AG04449 (cell line): ENCODE measurements around the gene KCNB1.

ENCODE experiments used
- CTCF ChIA-PET: fragments of 350-600 bp; formaldehyde crosslinking; extraction: SDS; loops from one replicate; lab custom pipeline; 2021; ENCODE audit warnings: antibody characterized with exemption; lab: Yijun Ruan, JAX
- POLR2A ChIA-PET: fragments of 400-600, 350-600 bp; formaldehyde crosslinking; extraction: SDS; loops from one replicate; lab custom pipeline; 2020; ENCODE audit warnings: antibody characterized with exemption, inconsistent platforms; lab: Yijun Ruan, JAX
- DNase-seq: peaks from one replicate; pipeline ENCODE4 v3.0.0-alpha.2; 2010; ENCODE audit warnings: low read depth, low spot score
- H3K4me3 ChIP-seq: 2 replicates; pipeline ENCODE4 v1.5.1; 2011; ENCODE audit warnings: low read depth, mild to moderate bottlenecking, control low read depth, low read length
- TF ChIP-seq, protein P1 (sequence below): IDR thresholded peaks from one replicate; pipeline ENCODE4 v1.5.1; 2011; ENCODE audit warnings: mild to moderate bottlenecking, moderate library complexity, low read length, control low read depth, inconsistent platforms; ENCODE audit not compliant: insufficient read depth; ENCODE audit errors: missing control alignments

Gene KCNB1

DNA sequence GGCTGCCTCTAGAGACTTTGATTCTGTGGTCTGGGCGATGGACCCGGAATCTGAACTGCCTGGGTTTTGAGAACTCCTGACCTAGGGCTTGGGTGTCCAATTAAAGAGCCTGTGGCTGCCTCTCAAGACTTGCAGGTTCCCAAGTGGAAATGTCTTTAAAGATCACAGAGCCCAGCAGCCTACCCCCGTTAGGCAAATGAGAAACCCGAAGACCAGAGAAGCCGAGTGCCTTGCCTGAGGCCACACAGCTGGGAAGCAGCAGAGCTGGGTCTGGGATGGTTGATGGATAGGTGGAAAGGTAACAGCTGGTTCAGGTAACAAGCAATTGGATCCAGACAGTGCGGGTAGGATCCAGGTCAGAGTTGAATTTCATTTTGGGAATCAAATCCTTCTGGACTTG lies 25.8 kb downstream of the KCNB1 start:
- ChIA-PET CTCF (interaction anchor here (0.7 kb wide), 1 partner anchor 73 kb away, joined by 3 read pairs; no protein-coding TSS in a partner anchor), POLR2A (no interaction called here)
- TF ChIP-seq, protein P1, sequence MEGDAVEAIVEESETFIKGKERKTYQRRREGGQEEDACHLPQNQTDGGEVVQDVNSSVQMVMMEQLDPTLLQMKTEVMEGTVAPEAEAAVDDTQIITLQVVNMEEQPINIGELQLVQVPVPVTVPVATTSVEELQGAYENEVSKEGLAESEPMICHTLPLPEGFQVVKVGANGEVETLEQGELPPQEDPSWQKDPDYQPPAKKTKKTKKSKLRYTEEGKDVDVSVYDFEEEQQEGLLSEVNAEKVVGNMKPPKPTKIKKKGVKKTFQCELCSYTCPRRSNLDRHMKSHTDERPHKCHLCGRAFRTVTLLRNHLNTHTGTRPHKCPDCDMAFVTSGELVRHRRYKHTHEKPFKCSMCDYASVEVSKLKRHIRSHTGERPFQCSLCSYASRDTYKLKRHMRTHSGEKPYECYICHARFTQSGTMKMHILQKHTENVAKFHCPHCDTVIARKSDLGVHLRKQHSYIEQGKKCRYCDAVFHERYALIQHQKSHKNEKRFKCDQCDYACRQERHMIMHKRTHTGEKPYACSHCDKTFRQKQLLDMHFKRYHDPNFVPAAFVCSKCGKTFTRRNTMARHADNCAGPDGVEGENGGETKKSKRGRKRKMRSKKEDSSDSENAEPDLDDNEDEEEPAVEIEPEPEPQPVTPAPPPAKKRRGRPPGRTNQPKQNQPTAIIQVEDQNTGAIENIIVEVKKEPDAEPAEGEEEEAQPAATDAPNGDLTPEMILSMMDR, result no peak
- no peak for DNase-seq
- H3K4me3 ChIP-seq, result no peak overlapping the region

DNA sequence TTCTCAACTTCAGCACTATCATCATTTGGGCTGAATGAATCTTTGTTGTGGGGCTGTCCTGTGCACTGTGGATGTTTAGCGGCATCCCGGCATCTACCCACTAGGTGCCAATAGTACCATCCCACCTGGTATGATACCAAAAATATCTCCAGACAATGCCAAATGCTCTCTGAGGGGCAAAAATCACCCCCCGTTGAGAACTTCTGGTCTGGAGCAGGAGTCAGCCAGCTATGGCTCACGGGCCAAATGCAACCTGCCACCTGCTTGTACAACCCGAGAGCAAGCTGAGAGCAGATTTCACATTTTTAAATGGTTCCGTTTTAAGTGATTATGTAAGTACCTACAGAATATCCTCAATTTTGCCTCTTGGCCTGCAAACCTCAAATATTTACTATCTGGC lies 26.8 kb downstream of the KCNB1 start:
- H3K4me3 ChIP-seq, result no peak overlapping the region
- ChIA-PET CTCF (no interaction called here), POLR2A (no interaction called here)
- TF ChIP-seq, protein P1, result no peak
- DNase-seq, result no peak

DNA sequence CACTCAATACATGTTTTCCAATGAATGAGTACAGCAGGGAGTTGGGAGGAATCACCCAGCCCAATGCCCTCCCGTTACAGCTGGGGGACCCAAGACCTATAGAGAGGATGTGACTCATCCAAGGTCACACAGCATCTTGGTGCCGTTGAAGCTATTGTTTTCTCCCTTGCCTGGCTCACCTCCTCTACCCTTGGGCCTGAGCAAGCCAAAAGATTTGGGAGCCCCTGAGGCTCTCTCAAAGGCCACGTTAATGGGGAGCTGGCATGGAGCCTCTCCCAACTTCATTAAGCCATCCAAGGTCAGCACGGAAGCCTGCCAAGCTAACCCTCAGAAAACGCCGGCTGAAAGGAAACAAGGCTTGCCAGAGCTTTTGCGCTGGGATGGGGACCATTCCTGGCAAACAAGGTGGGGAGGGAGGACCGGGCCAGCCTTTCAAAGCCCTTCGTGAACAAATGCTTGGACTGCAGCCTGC lies 30.4 kb downstream of the KCNB1 start:
- H3K4me3 ChIP-seq, result no peak overlapping the region
- TF ChIP-seq, protein P1, result no peak
- no peak for DNase-seq
- ChIA-PET POLR2A (no interaction called here), CTCF (no interaction called here)

DNA sequence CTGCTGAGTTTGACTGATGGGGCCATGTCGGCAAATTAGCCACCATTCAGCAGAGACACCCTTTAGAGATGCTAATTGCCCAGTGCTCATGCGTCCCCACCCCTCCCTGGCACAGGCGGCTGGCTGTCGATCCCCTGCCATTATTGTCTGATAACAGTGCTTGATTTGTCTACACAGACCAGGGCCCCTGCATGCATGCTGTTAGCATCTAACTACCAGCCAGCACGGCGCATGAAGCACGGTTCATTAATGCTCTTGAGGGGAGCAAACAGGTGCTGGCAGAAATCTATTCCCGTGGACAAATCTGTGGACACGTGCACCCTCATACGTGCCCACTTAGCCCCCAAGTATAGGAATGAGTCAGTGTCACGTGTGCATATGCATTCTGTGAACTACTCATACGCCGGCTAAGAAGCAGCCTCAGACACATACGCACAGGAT lies 32.2 kb downstream of the KCNB1 start:
- ChIA-PET POLR2A (no interaction called here), CTCF (no interaction called here)
- TF ChIP-seq, protein P1, result no peak
- no peak overlapping the region for H3K4me3 ChIP-seq
- DNase-seq, result no peak

DNA sequence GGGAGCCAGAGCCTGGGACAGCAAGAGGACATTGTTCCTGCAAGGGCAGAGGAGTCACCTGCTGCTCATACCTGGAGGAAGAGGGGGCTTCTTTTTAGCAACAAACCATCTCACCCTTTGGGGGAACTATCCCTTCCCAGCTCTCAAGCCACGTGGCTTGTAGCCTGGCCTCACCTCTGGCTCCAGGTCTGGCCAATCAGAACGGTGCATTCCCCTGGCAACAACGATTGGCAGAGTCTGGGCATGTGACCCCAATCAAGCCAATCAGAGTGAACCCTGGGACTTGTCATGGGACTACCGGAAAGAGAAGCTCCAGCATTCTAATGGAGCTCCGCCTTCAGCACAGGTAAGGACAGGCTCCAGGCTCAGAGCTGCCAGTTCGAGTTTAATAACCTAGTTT lies 33.6 kb downstream of the KCNB1 start:
- no peak for DNase-seq
- POLR2A ChIA-PET, result no interaction called here
- H3K4me3 ChIP-seq, result no peak overlapping the region
- TF ChIP-seq, protein P1, result no peak
- CTCF ChIA-PET, result no interaction called here

DNA sequence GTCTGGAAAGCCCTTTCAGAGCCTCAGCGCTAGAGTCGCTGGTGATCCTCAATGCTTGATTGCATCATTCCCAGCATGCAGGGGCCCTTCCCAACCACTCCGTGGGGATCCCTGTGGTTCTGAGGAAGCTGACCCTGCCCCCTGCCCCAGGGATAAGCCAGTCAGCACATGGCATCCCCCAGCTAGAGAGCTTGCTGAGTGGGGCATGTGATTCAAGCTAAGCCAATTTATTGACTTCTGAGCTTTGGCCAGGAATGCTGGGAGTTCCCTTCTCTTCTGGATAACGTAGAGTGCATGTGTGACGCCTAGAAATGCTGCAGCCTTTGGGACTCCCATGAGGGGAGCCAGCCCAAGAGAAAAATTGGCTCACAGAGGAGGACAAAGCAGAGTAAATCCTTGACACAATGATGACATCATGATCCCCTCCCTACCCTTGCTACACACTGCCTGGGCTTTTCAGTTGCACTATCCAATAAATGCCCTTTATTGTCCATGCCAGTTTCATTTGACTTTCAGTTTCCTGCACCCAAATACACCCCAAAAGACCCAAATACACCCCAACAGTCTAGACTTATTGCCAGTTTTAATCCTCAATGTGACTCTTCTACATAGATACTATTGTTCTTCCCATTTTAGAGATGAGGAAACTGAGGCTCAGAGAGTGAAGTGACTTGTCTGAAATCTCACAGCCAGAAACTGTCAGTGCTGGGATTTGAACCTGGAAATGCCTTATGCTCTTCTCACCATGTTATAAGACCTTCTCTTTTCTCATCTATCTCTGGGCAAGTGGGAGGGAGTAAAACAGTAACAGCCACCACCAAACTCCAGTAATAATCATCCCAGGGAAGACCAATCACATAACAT lies 34.3 kb downstream of the KCNB1 start:
- TF ChIP-seq, protein P1, result no peak
- H3K4me3 ChIP-seq, result no peak overlapping the region
- POLR2A ChIA-PET, result no interaction called here
- CTCF ChIA-PET, result no interaction called here
- DNase-seq, result no peak
